H1 (cell line): ENCODE results near the gene CHST3. TPM values are rescaled to one million over a fixed set of nuclear protein-coding genes. Genes with fewer than 3 reads are reported as not detected.

Experiments used
- CTCF ChIA-PET: fragments of 300-600 bp; sonication (Branson Sonifier 250); formaldehyde crosslinking; loops from one replicate; lab custom pipeline; 2021; ENCODE audit not compliant: partially characterized antibody; lab: Charles Lee
- POLR2A ChIA-PET: fragments of 300-600 bp; sonication (Branson Sonifier 250); formaldehyde crosslinking; loops from one replicate; lab custom pipeline; 2021; ENCODE audit warnings: inconsistent platforms; ENCODE audit not compliant: partially characterized antibody; lab: Charles Lee
- DNase-seq, 2 experiments: peaks; one replicate each; pipeline versions ENCODE4 v3.0.0 to v3.0.0-alpha.2; 2010 to 2022; ENCODE audit warnings: low spot score in 2 of 2, low read depth in 1 of 2, mixed read lengths in 1 of 2
- FAIRE-seq: peaks from 2 replicates; lab custom pipeline; 2011; peaks lifted over from hg19 to GRCh38; lab: Jason Lieb, UNC
- H2AFZ ChIP-seq: 2 replicates; pipeline ENCODE4 v1.8.1; 2012; ENCODE audit warnings: low read length, inconsistent platforms
- H2AK5ac ChIP-seq: 2 replicates; pipeline ENCODE4 v1.6.1; 2013; ENCODE audit warnings: low read depth, low read length
- H2BK120ac ChIP-seq: replicated peaks from 2 replicates; pipeline ENCODE3; 2013; ENCODE audit warnings: low read depth, low read length, inconsistent platforms
- H2BK12ac ChIP-seq: 2 replicates; pipeline ENCODE4 v1.6.1; 2013; ENCODE audit warnings: low read depth, low read length
- H2BK15ac ChIP-seq: 2 replicates; pipeline ENCODE4 v1.6.1; 2013; ENCODE audit warnings: low read length
- H2BK20ac ChIP-seq: 2 replicates; pipeline ENCODE4 v1.6.1; 2013; ENCODE audit warnings: low read length
- H2BK5ac ChIP-seq: 2 replicates; pipeline ENCODE4 v1.6.1; 2013; ENCODE audit warnings: low read depth, low read length
- H3K14ac ChIP-seq: 2 replicates; pipeline ENCODE4 v1.6.1; 2013; ENCODE audit warnings: inconsistent platforms; ENCODE audit not compliant: insufficient read length
- H3K18ac ChIP-seq: 2 replicates; pipeline ENCODE4 v1.6.1; 2013; ENCODE audit warnings: low read length; ENCODE audit errors: extremely low read depth
- H3K23ac ChIP-seq: 2 replicates; pipeline ENCODE4 v1.6.1; 2013; ENCODE audit warnings: inconsistent platforms; ENCODE audit not compliant: insufficient read length
- H3K23me2 ChIP-seq: 2 replicates; pipeline ENCODE4 v1.6.1; 2013; ENCODE audit warnings: low read depth, low read length
- H3K27ac ChIP-seq: 2 replicates; pipeline ENCODE4 v1.6.1; 2011; ENCODE audit warnings: low read depth, low read length, inconsistent platforms
- H3K27me3 ChIP-seq, 4 experiments: replicated peaks in 1 of 4; 1 replicate in 1 of 4; 2 replicates in 3 of 4; pipeline versions ENCODE4 v1.6.1 to v1.8.1; 2011 to 2013; ENCODE audit warnings: low read length in 3 of 4, mild to moderate bottlenecking in 3 of 4, inconsistent platforms in 2 of 4, mixed read lengths in 2 of 4, moderate library complexity in 1 of 4; ENCODE audit not compliant: control insufficient read depth in 3 of 4, insufficient read depth in 3 of 4; ENCODE audit errors: extremely low read depth in 1 of 4
- H3K36me3 ChIP-seq, 4 experiments: 2 replicates each; pipeline versions ENCODE4 v1.6.1 to v1.8.1; 2011 to 2013; ENCODE audit warnings: mild to moderate bottlenecking in 4 of 4, low read length in 3 of 4, moderate library complexity in 2 of 4, control low read depth in 1 of 4, inconsistent platforms in 1 of 4; ENCODE audit not compliant: insufficient read depth in 4 of 4, control insufficient read depth in 2 of 4
- H3K4ac ChIP-seq: replicated peaks from 2 replicates; pipeline ENCODE3; 2013; ENCODE audit warnings: low read length, low read depth, mixed read lengths, inconsistent platforms; ENCODE audit not compliant: insufficient read length
- H3K4me1 ChIP-seq, 4 experiments: replicated peaks in 1 of 4; 1 replicate in 1 of 4; 2 replicates in 3 of 4; pipeline versions ENCODE4 v1.6.1 to v1.8.1; 2011 to 2013; ENCODE audit warnings: low read length in 3 of 4, inconsistent platforms in 2 of 4, mixed read lengths in 1 of 4; ENCODE audit not compliant: insufficient read depth in 4 of 4, control insufficient read depth in 3 of 4
- H3K4me2 ChIP-seq, 2 experiments: 2 replicates each; pipeline versions ENCODE4 v1.6.1 to v1.8.1; 2011 to 2013; ENCODE audit warnings: low read depth in 2 of 2, low read length in 2 of 2, control low read depth in 1 of 2, inconsistent platforms in 1 of 2, mild to moderate bottlenecking in 1 of 2; ENCODE audit not compliant: insufficient read depth in 1 of 2
- H3K4me3 ChIP-seq, 4 experiments: fragments of 200-600, 300-600 bp in 1 of 4; sonication (generic), shearing (Covaris generic), sonication (Bioruptor Twin) in 1 of 4; 2 replicates each; pipeline versions ENCODE4 v1.5.1 to v1.8.1; 2011 to 2016; ENCODE audit warnings: low read length in 4 of 4, low read depth in 3 of 4, control low read depth in 2 of 4, inconsistent platforms in 2 of 4, mild to moderate bottlenecking in 2 of 4, mixed read lengths in 1 of 4, moderate library complexity in 1 of 4; ENCODE audit not compliant: insufficient read depth in 2 of 4; ENCODE audit errors: extremely low read depth in 1 of 4
- H3K56ac ChIP-seq: replicated peaks from 2 replicates; pipeline ENCODE3; 2013; ENCODE audit warnings: low read depth, mild to moderate bottlenecking, mixed read lengths, low read length, inconsistent platforms; ENCODE audit not compliant: insufficient read length
- H3K79me1 ChIP-seq: 2 replicates; pipeline ENCODE4 v1.6.1; 2013; ENCODE audit warnings: low read depth, low read length, control low read depth
- H3K79me2 ChIP-seq, 2 experiments: 2 replicates each; pipeline versions ENCODE4 v1.6.1 to v1.8.1; 2012 to 2013; ENCODE audit warnings: low read length in 2 of 2, mild to moderate bottlenecking in 2 of 2, inconsistent platforms in 1 of 2; ENCODE audit not compliant: insufficient read depth in 2 of 2, control insufficient read depth in 1 of 2
- H3K9ac ChIP-seq, 4 experiments: replicated peaks in 1 of 4; 1 replicate in 1 of 4; 2 replicates in 3 of 4; pipeline versions ENCODE4 v1.6.1 to v1.8.1; 2011 to 2013; ENCODE audit warnings: low read depth in 3 of 4, low read length in 3 of 4, control low read depth in 2 of 4, mild to moderate bottlenecking in 2 of 4, moderate library complexity in 2 of 4, inconsistent platforms in 1 of 4; ENCODE audit errors: extremely low read depth in 1 of 4
- H3K9me3 ChIP-seq, 2 experiments: 2 replicates each; pipeline versions ENCODE4 v1.6.1 to v1.8.1; 2012 to 2013; ENCODE audit warnings: mild to moderate bottlenecking in 2 of 2, moderate library complexity in 2 of 2, control low read depth in 1 of 2, inconsistent platforms in 1 of 2, low read depth in 1 of 2, low read length in 1 of 2, mixed read lengths in 1 of 2; ENCODE audit not compliant: insufficient read depth in 2 of 2
- H4K20me1 ChIP-seq, 2 experiments: replicated peaks in 1 of 2; 2 replicates each; pipeline versions ENCODE3 to v1.8.1; 2011 to 2013; ENCODE audit warnings: inconsistent platforms in 2 of 2, low read length in 2 of 2, mild to moderate bottlenecking in 1 of 2; ENCODE audit not compliant: insufficient read depth in 2 of 2, control insufficient read depth in 1 of 2
- H4K5ac ChIP-seq: 2 replicates; pipeline ENCODE4 v1.6.1; 2013; ENCODE audit warnings: low read length, low read depth, mixed read lengths, inconsistent platforms; ENCODE audit not compliant: insufficient read length
- H4K8ac ChIP-seq: 2 replicates; pipeline ENCODE4 v1.8.0; 2013; ENCODE audit warnings: mild to moderate bottlenecking, moderate library complexity, low read length, inconsistent platforms; ENCODE audit not compliant: insufficient read depth; ENCODE audit errors: extremely low read depth
- H4K91ac ChIP-seq: replicated peaks from 2 replicates; pipeline ENCODE3; 2013; ENCODE audit warnings: low read length, mixed read lengths, inconsistent platforms; ENCODE audit not compliant: insufficient read length
- BCL11A ChIP-seq, 2 experiments: IDR thresholded peaks; one replicate each; pipeline ENCODE4 v1.6.1; 2011; ENCODE audit warnings: low read depth in 2 of 2, low read length in 2 of 2, mild to moderate bottlenecking in 2 of 2
- CHD1 ChIP-seq: IDR thresholded peaks from 2 replicates; pipeline ENCODE4 v1.6.1; 2012; ENCODE audit warnings: low read depth, low read length, improper control_type of control experiment
- CREB1 ChIP-seq: IDR thresholded peaks from 2 replicates; pipeline ENCODE4 v1.6.1; 2012; ENCODE audit warnings: inconsistent platforms
- GABPA ChIP-seq: IDR thresholded peaks from 2 replicates; pipeline ENCODE4 v1.6.1; 2011; ENCODE audit warnings: mild to moderate bottlenecking, low read length, moderate library complexity, borderline replicate concordance; ENCODE audit not compliant: insufficient read depth
- JUND ChIP-seq: IDR thresholded peaks from 2 replicates; pipeline ENCODE4 v1.6.1; 2011; ENCODE audit warnings: mild to moderate bottlenecking, improper control_type of control experiment, low read length
- MAFK ChIP-seq: IDR thresholded peaks from 2 replicates; pipeline ENCODE4 v1.6.1; 2012; ENCODE audit warnings: low read depth, mild to moderate bottlenecking, improper control_type of control experiment, low read length
- NANOG ChIP-seq: IDR thresholded peaks from 2 replicates; pipeline ENCODE4 v1.6.1; 2011; ENCODE audit warnings: low read length, low read depth, mild to moderate bottlenecking, inconsistent platforms; ENCODE audit not compliant: insufficient read depth, poor library complexity, severe bottlenecking
- RNF2 ChIP-seq: fragments of 200-900, 300-1000 bp; sonication (generic); IDR thresholded peaks from 2 replicates; pipeline ENCODE4 v1.7.1; 2016; ENCODE audit warnings: borderline replicate concordance, low read depth, mild to moderate bottlenecking, antibody characterized with exemption, low read length; ENCODE audit not compliant: poor library complexity, severe bottlenecking; ENCODE audit errors: missing control alignments
- SP1 ChIP-seq: IDR thresholded peaks from 2 replicates; pipeline ENCODE4 v1.6.1; 2011; ENCODE audit warnings: low read depth, low read length
- SP2 ChIP-seq: IDR thresholded peaks from 2 replicates; pipeline ENCODE4 v1.6.1; 2012; ENCODE audit warnings: mild to moderate bottlenecking, low read length, inconsistent platforms
- SP4 ChIP-seq: IDR thresholded peaks from 2 replicates; pipeline ENCODE4 v1.6.1; 2012; ENCODE audit warnings: low read length, inconsistent platforms
- SUZ12 ChIP-seq: fragments of 200-600 bp; sonication (generic); IDR thresholded peaks from 2 replicates; pipeline ENCODE4 v1.6.1; 2012; ENCODE audit warnings: mild to moderate bottlenecking, inconsistent platforms, low read length, moderate library complexity, mixed read lengths
- TAF7 ChIP-seq: optimal IDR thresholded peaks from 2 replicates; pipeline ENCODE3; 2011; ENCODE audit warnings: low read depth, mild to moderate bottlenecking, inconsistent platforms, low read length, moderate library complexity, borderline replicate concordance
- TBP ChIP-seq: IDR thresholded peaks from 2 replicates; pipeline ENCODE4 v1.6.1; 2011; ENCODE audit warnings: low read depth, low read length, improper control_type of control experiment
- WGBS, 2 experiments: shearing (Covaris generic) in 1 of 2; methylation state at CpG; one replicate each; pipeline versions ENCODE4 v1.1.6 to v1.1.7; 2013 to 2015; ENCODE audit warnings: low lambda C conversion rate in 2 of 2, mixed read lengths in 2 of 2, inconsistent platforms in 1 of 2, low coverage in 1 of 2, missing lambda C conversion rate in 1 of 2; ENCODE audit not compliant: insufficient replicate concordance in 2 of 2, insufficient coverage in 1 of 2, insufficient read length in 1 of 2; ENCODE audit errors: extremely low coverage in 1 of 2, missing lambda C conversion rate in 1 of 2; 5-methylcytosine and 5-hydroxymethylcytosine counted together
- polyA plus RNA-seq, 7 experiments: library from polyadenylated mRNA; depleted of rRNA in 3 of 7; stranded (reverse) in 5 of 7; unstranded in 2 of 7; fragments of >200 nt in 5 of 7; fragments of 200-250 nt in 2 of 7; gene quantifications; 1 replicate in 5 of 7; 2 replicates in 1 of 7; 4 replicates in 1 of 7; pipeline versions ENCODE4 v1.2.1 to v1.2.3, GENCODE V29; 2011 to 2013; ENCODE audit warnings: missing spikeins in 2 of 7, mixed read lengths in 2 of 7
- total RNA-seq: library from RNA; stranded (reverse); fragmentation: NEBNext Ultra II Directional; extraction: Animal tissue kit (Norgen Biotek cat#: 25700); gene quantifications from 2 replicates; pipeline ENCODE4 v1.2.1, GENCODE V29; 2021
- TF ChIP-seq, protein P1 (sequence below): IDR thresholded peaks from 2 replicates; pipeline ENCODE4 v1.6.1; 2012; ENCODE audit warnings: inconsistent platforms

The CHST3 gene
- total and polyA plus RNA-seq, 2 of the 8 experiments (the other 6 are each of a cell fraction or from before 2014, with no cell fraction given): 2.0 to 5.8 TPM

DNA sequence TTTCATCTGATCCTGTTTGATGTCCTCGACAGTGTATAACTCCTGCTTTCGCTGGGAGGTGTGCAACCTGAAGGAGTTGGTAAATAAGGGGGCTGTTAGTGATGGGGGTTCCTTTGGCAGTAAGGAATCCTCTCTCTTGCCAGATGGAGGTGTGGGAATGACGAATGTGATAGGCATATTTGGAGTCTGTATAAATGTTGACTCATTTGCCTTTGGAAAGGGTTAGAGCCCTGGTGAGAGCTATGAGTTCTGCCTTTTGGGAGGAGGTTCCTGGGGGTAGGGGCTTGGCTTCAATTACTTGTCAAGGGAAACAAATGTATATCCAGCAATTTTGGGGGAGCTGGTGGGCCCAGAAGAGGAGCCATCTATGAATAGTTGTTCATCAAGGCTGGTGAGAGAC lies 11.4 kb upstream of the CHST3 start:
- Histone ChIP-seq H3K4ac (no peak overlapping the region), H2BK15ac (no peak overlapping the region), H2AK5ac (no peak overlapping the region), H3K9ac (no peak overlapping the region), H2BK12ac (no peak overlapping the region), H3K36me3 (no peaks in the 10 kb centered on the region; a peak in 1 of 8 replicates), H2BK5ac (no peak overlapping the region), H3K56ac (no peak overlapping the region), H3K79me2 (no peaks in the 10 kb centered on the region; a peak in 1 of 4 replicates), H2BK20ac (no peak overlapping the region), H3K4me2 (no peak overlapping the region), H3K4me3 (no peak overlapping the region), H2AFZ (no peak overlapping the region), H3K27me3 (no peaks in the 10 kb centered on the region), H4K91ac (no peak overlapping the region), H4K5ac (no peak overlapping the region), H3K9me3 (peaks cover 10 to 18% of the 10 kb centered on the region in 2 experiments), H3K79me1 (no peaks in the 10 kb centered on the region), H3K4me1 (no peaks in the 10 kb centered on the region), H3K23me2 (peaks cover 3% of the 10 kb centered on the region; the same call in 1 of the 2 replicates), H3K14ac (no peak overlapping the region), H2BK120ac (no peak overlapping the region), H3K27ac (no peak overlapping the region), H4K8ac (no peak overlapping the region), H3K18ac (no peak overlapping the region), H4K20me1 (no peaks in the 10 kb centered on the region), H3K23ac (no peak overlapping the region)
- 45% methylated on average over 3 of the region's 3 CpGs; no CpG with 5 or more reads in 1 of the 2 experiments for WGBS, 2 experiments
- DNase-seq: no peak
- ChIA-PET CTCF (interaction anchor here (0.6 to 6.6 kb wide), 10 partner anchors 10 to 387 kb away, joined by 3 to 51 read pairs (median 4); no protein-coding TSS in a partner anchor), POLR2A (interaction anchor here (0.8 kb wide), 1 partner anchor 18 kb away, joined by 3 read pairs; no protein-coding TSS in a partner anchor)
- FAIRE-seq: no peak
- no peak for TF ChIP-seq JUND
- TF ChIP-seq, protein P1, sequence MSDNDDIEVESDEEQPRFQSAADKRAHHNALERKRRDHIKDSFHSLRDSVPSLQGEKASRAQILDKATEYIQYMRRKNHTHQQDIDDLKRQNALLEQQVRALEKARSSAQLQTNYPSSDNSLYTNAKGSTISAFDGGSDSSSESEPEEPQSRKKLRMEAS: no peak
- TF ChIP-seq SP2: no peak
- TF ChIP-seq SP1: no peak
- TF ChIP-seq CREB1: no peak
- TF ChIP-seq TBP: no peak
- no peak for TF ChIP-seq SUZ12
- TF ChIP-seq MAFK: no peak
- no peak for TF ChIP-seq CHD1
- no peak for TF ChIP-seq TAF7
- no peak for TF ChIP-seq RNF2
- TF ChIP-seq GABPA: no peak
- TF ChIP-seq NANOG: no peak
- no peak for TF ChIP-seq BCL11A (IDR thresholded peaks at IDR 0.05; ENCODE audit: low read depth in 2 of 2, low read length in 2 of 2)
- TF ChIP-seq SP4: no peak
